Measurements from ENCODE around the gene GLB1L2.

GRCh38 chr11:134410766-134411165 is 79.0 kb downstream of the GLB1L2 start:
- TF ChIP-seq TAF1 (IDR thresholded peaks at IDR 0.05; ENCODE audit: borderline replicate concordance, insufficient read depth, low read length) (no peak), POLR2AphosphoS5 (IDR thresholded peaks at IDR 0.05; ENCODE audit: low read depth, low read length) (no peak), REST (IDR thresholded peaks at IDR 0.05; ENCODE audit: insufficient read depth in 1 of 2, low read depth in 2 of 2, low read length in 2 of 2) (no peak)

All from PFSK-1 (cell line).